Tibial nerve (tissue), 4 donors: ENCODE measurements around the gene NRCAM. TPM values are rescaled to one million over a fixed set of nuclear protein-coding genes. Genes with fewer than 3 reads are reported as not detected.
"Not testable (repeated sequence)": the region's sequence is repeated elsewhere in the genome, so short reads cannot be mapped to it uniquely, and the experiment has no call there.

Experiments used
- DNase-seq, 2 donors: peaks; one replicate each; pipeline ENCODE4 v3.0.0-alpha.2; 2019; ENCODE audit warnings: low spot score in 2 of 2
- H3K27ac ChIP-seq, 4 donors: fragments of 200-600 bp; sonication (generic) in 3 of 4; one replicate each; pipeline ENCODE4 v1.5.1; 2017 to 2019; ENCODE audit warnings: mild to moderate bottlenecking in 1 of 4
- H3K27me3 ChIP-seq, 2 donors: fragments of 200-600 bp; sonication (generic) in 1 of 2; one replicate each; pipeline versions ENCODE4 v1.5.1 to v1.6.0; 2017 to 2019
- H3K36me3 ChIP-seq, 3 donors: fragments of 200-600 bp; sonication (generic); one replicate each; pipeline ENCODE4 v1.5.1; 2018 to 2019
- H3K4me1 ChIP-seq, 4 donors: fragments of 200-600 bp; sonication (generic) in 3 of 4; one replicate each; pipeline ENCODE4 v1.5.1; 2017 to 2019
- H3K4me3 ChIP-seq, 4 donors: fragments of 200-600 bp; sonication (generic) in 3 of 4; one replicate each; pipeline ENCODE4 v1.5.1; 2017 to 2019; ENCODE audit warnings: mild to moderate bottlenecking in 1 of 4, moderate library complexity in 1 of 4
- H3K9me3 ChIP-seq, 4 donors: fragments of 200-600 bp; sonication (generic) in 3 of 4; one replicate each; pipeline ENCODE4 v1.5.1; 2017 to 2019
- EP300 ChIP-seq, 2 donors: sonication (generic); formaldehyde crosslinking; IDR thresholded peaks; one replicate each; pipeline ENCODE4 v1.6.1; 2017; ENCODE audit warnings: antibody characterized with exemption in 2 of 2, mild to moderate bottlenecking in 1 of 2
- POLR2A ChIP-seq, 2 donors: fragments of 450-650 bp; IDR thresholded peaks; one replicate each; pipeline ENCODE4 v1.6.1; 2017; ENCODE audit warnings: antibody characterized with exemption in 2 of 2, mild to moderate bottlenecking in 2 of 2, moderate library complexity in 2 of 2
- WGBS, 2 donors: methylation state at CpG; one replicate each; pipeline ENCODE4 v1.1.5; 2018; 5-methylcytosine and 5-hydroxymethylcytosine counted together
- total RNA-seq, 4 donors: library from RNA; depleted of rRNA; stranded (reverse); fragments of >200 nt; gene quantifications; one replicate each; pipeline ENCODE4 v1.1.0, GENCODE V29; 2016
- TF ChIP-seq, protein P1 (sequence below), 5 experiments: fragments of 200-600 bp in 3 of 5; fragments of 450-650 bp in 2 of 5; sonication (generic) in 3 of 5; IDR thresholded peaks; one replicate each; pipeline ENCODE4 v1.5.1; 2016 to 2019; ENCODE audit warnings: antibody characterized with exemption in 5 of 5, mild to moderate bottlenecking in 3 of 5, moderate library complexity in 2 of 5

NRCAM gene
- total RNA-seq, 4 donors from 2014 or later = 16.5 to 87.4 (median 22.4) TPM

GRCh38 chr7:108280136-108280535, 176.1 kb downstream of the NRCAM start:
- no peaks in the 10 kb centered on the region for H3K9me3 ChIP-seq
- no peaks in the 10 kb centered on the region for H3K36me3 ChIP-seq
- no peaks in the 10 kb centered on the region for H3K27me3 ChIP-seq
- no peak overlapping the region for H3K4me3 ChIP-seq
- no peak for DNase-seq
- TF ChIP-seq POLR2A (IDR thresholded peaks at IDR 0.05) (no peak), EP300 (IDR thresholded peaks at IDR 0.05) (no peak)
- TF ChIP-seq, protein P1, sequence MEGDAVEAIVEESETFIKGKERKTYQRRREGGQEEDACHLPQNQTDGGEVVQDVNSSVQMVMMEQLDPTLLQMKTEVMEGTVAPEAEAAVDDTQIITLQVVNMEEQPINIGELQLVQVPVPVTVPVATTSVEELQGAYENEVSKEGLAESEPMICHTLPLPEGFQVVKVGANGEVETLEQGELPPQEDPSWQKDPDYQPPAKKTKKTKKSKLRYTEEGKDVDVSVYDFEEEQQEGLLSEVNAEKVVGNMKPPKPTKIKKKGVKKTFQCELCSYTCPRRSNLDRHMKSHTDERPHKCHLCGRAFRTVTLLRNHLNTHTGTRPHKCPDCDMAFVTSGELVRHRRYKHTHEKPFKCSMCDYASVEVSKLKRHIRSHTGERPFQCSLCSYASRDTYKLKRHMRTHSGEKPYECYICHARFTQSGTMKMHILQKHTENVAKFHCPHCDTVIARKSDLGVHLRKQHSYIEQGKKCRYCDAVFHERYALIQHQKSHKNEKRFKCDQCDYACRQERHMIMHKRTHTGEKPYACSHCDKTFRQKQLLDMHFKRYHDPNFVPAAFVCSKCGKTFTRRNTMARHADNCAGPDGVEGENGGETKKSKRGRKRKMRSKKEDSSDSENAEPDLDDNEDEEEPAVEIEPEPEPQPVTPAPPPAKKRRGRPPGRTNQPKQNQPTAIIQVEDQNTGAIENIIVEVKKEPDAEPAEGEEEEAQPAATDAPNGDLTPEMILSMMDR (IDR thresholded peaks at IDR 0.05) = no peak
- WGBS, 2 donors = 49 to 52% methylated on average over 3 of the region's 3 CpGs
- H3K4me1 ChIP-seq = peaks cover 0 to 4% (median 0%) of the 10 kb centered on the region in 4 donors
- no peak overlapping the region for H3K27ac ChIP-seq

- WGBS, 2 donors = 93 to 96% methylated on average over 5 of the region's 5 CpGs
- Histone ChIP-seq H3K4me3 (no peak overlapping the region), H3K4me1 (peaks cover 0 to 4% (median 0%) of the 10 kb centered on the region in 4 donors), H3K27me3 (no peaks in the 10 kb centered on the region), H3K9me3 (peaks cover 0 to 3% (median 0%) of the 10 kb centered on the region in 4 donors), H3K27ac (no peak overlapping the region), H3K36me3 (no peaks in the 10 kb centered on the region)
- no peak for DNase-seq
- TF ChIP-seq, protein P1 (IDR thresholded peaks at IDR 0.05) = no peak
- TF ChIP-seq EP300 (IDR thresholded peaks at IDR 0.05) (no peak), POLR2A (IDR thresholded peaks at IDR 0.05) (no peak)
Observed at GRCh38 chr7:108278776-108279175, 177.5 kb downstream of the NRCAM start.

- Histone ChIP-seq H3K9me3 (peaks cover 0 to 4% (median 0%) of the 10 kb centered on the region in 4 donors), H3K4me1 (peaks cover 0 to 4% (median 0%) of the 10 kb centered on the region in 4 donors), H3K36me3 (no peaks in the 10 kb centered on the region), H3K27me3 (no peaks in the 10 kb centered on the region), H3K27ac (no peak overlapping the region), H3K4me3 (no peak overlapping the region)
- DNase-seq = no peak
- WGBS, 2 donors = 91 to 92% methylated on average over 10 of the region's 10 CpGs
- TF ChIP-seq EP300 (IDR thresholded peaks at IDR 0.05) (no peak), POLR2A (IDR thresholded peaks at IDR 0.05) (no peak)
- TF ChIP-seq, protein P1 (IDR thresholded peaks at IDR 0.05) = no peak
Observed at GRCh38 chr7:108278281-108278680, 178.0 kb downstream of the NRCAM start.

DNA sequence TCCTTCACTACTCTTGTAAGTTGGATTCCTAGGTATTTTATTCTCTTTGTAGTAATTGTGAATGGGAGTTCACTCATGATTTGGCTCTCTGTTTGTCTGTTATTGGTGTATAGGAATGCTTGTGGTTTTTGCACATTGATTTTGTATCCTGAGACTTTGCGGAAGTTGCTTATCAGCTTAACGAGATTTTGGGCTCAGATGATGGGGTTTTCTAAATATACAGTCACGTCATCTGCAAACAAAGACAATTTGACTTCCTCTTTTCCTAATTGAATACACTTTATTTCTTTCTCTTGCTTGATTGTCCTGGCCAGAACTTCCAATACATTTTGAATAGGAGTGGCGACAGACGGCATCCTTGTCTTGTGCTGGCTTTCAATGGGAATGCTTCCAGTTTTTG, 181.8 kb downstream of the NRCAM start:
- H3K36me3 ChIP-seq, H3K27me3 ChIP-seq, DNase-seq, H3K4me1 ChIP-seq, H3K9me3 ChIP-seq, H3K27ac ChIP-seq, H3K4me3 ChIP-seq: not testable (repeated sequence)
- WGBS, 2 donors = 79 to 81% methylated on average over 5 of the region's 5 CpGs

GRCh38 chr7:108272891-108273290, 183.3 kb downstream of the NRCAM start:
- H3K27me3 ChIP-seq, H3K4me3 ChIP-seq, H3K9me3 ChIP-seq, DNase-seq, H3K27ac ChIP-seq, H3K4me1 ChIP-seq, H3K36me3 ChIP-seq: not testable (repeated sequence)
- WGBS, 2 donors = 90 to 96% methylated on average over 1 of the region's 1 CpG

GRCh38 chr7:108270385-108271015, 185.7 kb downstream of the NRCAM start:
- H3K27ac ChIP-seq = no peak overlapping the region
- no peak overlapping the region for H3K4me3 ChIP-seq
- no peak for DNase-seq
- TF ChIP-seq, protein P1 (IDR thresholded peaks at IDR 0.05) = no peak
- TF ChIP-seq EP300 (IDR thresholded peaks at IDR 0.05) (no peak), POLR2A (IDR thresholded peaks at IDR 0.05) (no peak)
- peaks cover 0 to 4% (median 0%) of the 10 kb centered on the region in 4 donors for H3K9me3 ChIP-seq
- 79 to 80% methylated on average over 5 of the region's 5 CpGs for WGBS, 2 donors
- no peaks in the 10 kb centered on the region for H3K27me3 ChIP-seq
- H3K36me3 ChIP-seq = no peaks in the 10 kb centered on the region
- H3K4me1 ChIP-seq = no peaks in the 10 kb centered on the region
